ENCODE measurements around the gene SLC16A9.
"Not testable (repeated sequence)": the region's sequence is repeated elsewhere in the genome, so short reads cannot be mapped to it uniquely, and the experiment has no call there.

Gene SLC16A9

GRCh38 chr10:59709395-59710125 is at the start of gene SLC16A9:
Gene SLC16A9 (minus strand): TSS chr10:59709850. CDS start chr10:59684291, 25,559 bp downstream.
- peak; percentile 95 for DNase-seq (ENCODE audit: low spot score)

GRCh38 chr10:59757966-59758365 is 48.3 kb upstream of the SLC16A9 start:
- DNase-seq (ENCODE audit: low spot score), result no peak

- DNase-seq (ENCODE audit: low spot score), result no peak
Measured at GRCh38 chr10:59754951-59755350, 45.3 kb upstream of the SLC16A9 start.

GRCh38 chr10:59753267-59753666 is 43.6 kb upstream of the SLC16A9 start, which contains the start of gene MRLN:
Gene MRLN (minus strand): TSS chr10:59753455.
- DNase-seq (ENCODE audit: low spot score), result peak; percentile 63

- DNase-seq (ENCODE audit: low spot score), result no peak
Measured at GRCh38 chr10:59752278-59752940, 42.8 kb upstream of the SLC16A9 start.

GRCh38 chr10:59750155-59750945 is 40.7 kb upstream of the SLC16A9 start:
- no peak for DNase-seq (ENCODE audit: low spot score)

- no peak for DNase-seq (ENCODE audit: low spot score)
Measured at GRCh38 chr10:59748834-59749233, 39.2 kb upstream of the SLC16A9 start.

GRCh38 chr10:59745163-59745650 is 35.6 kb upstream of the SLC16A9 start:
- no peak for DNase-seq (ENCODE audit: low spot score)

- not testable (repeated sequence) for DNase-seq (ENCODE audit: low spot score)
Measured at GRCh38 chr10:59744762-59745161, 35.1 kb upstream of the SLC16A9 start.

GRCh38 chr10:59744156-59744555 is 34.5 kb upstream of the SLC16A9 start:
- not testable (repeated sequence) for DNase-seq (ENCODE audit: low spot score)

GRCh38 chr10:59741583-59741982 is 31.9 kb upstream of the SLC16A9 start:
- no peak for DNase-seq (ENCODE audit: low spot score)

- no peak for DNase-seq (ENCODE audit: low spot score)
Measured at GRCh38 chr10:59741048-59741447, 31.4 kb upstream of the SLC16A9 start.

GRCh38 chr10:59736749-59737148 is 27.1 kb upstream of the SLC16A9 start:
- DNase-seq (ENCODE audit: low spot score), result no peak

- DNase-seq (ENCODE audit: low spot score), result no peak
Measured at GRCh38 chr10:59735296-59735695, 25.6 kb upstream of the SLC16A9 start.

- DNase-seq (ENCODE audit: low spot score), result no peak
Measured at GRCh38 chr10:59734014-59734462, 24.4 kb upstream of the SLC16A9 start.

- not testable (repeated sequence) for DNase-seq (ENCODE audit: low spot score)
Measured at GRCh38 chr10:59733321-59734013, 23.8 kb upstream of the SLC16A9 start.

GRCh38 chr10:59732849-59733248 is 23.2 kb upstream of the SLC16A9 start:
- not testable (repeated sequence) for DNase-seq (ENCODE audit: low spot score)

GRCh38 chr10:59729167-59729566 is 19.5 kb upstream of the SLC16A9 start:
- not testable (repeated sequence) for DNase-seq (ENCODE audit: low spot score)

- no peak for DNase-seq (ENCODE audit: low spot score)
Measured at GRCh38 chr10:59724098-59724938, 14.7 kb upstream of the SLC16A9 start.

GRCh38 chr10:59720377-59720776 is 10.7 kb upstream of the SLC16A9 start:
- DNase-seq (ENCODE audit: low spot score), result no peak

- DNase-seq (ENCODE audit: low spot score), result no peak
Measured at GRCh38 chr10:59719374-59719773, 9.7 kb upstream of the SLC16A9 start.
